GM20000 (cell line): ENCODE measurements around the gene TUBGCP2.

Source experiments
- DNase-seq: peaks from one replicate; pipeline ENCODE4 v3.0.0; 2012; ENCODE audit warnings: low spot score
- CTCF ChIP-seq: IDR thresholded peaks from 2 replicates; pipeline ENCODE4 v1.5.1; 2012; ENCODE audit warnings: mild to moderate bottlenecking, control low read depth; ENCODE audit errors: extremely low read depth, missing control alignments

TUBGCP2 gene

GRCh38 chr10:133231946-133232574 lies 76.6 kb downstream of the TUBGCP2 start:
- DNase-seq, result no peak

GRCh38 chr10:133231244-133231945 lies 77.3 kb downstream of the TUBGCP2 start:
- TF ChIP-seq CTCF, result no peak
- no peak for DNase-seq

More at GRCh38 chr10:133231946-133232574, 76.6 kb downstream of the TUBGCP2 start:
- no peak for TF ChIP-seq CTCF

- DNase-seq, result peak; percentile 74
- no peak for TF ChIP-seq CTCF
Measured at GRCh38 chr10:133230387-133231195, 78.1 kb downstream of the TUBGCP2 start.

- no peak for TF ChIP-seq CTCF
- no peak for DNase-seq
Measured at GRCh38 chr10:133230044-133230361, 78.7 kb downstream of the TUBGCP2 start, which contains the start of gene UTF1. Gene UTF1 (plus strand): TSS chr10:133230217. CDS start chr10:133230289, 72 bp downstream.

GRCh38 chr10:133229265-133230043 lies 79.2 kb downstream of the TUBGCP2 start:
- no peak for TF ChIP-seq CTCF
- DNase-seq, result no peak
